SU-DHL-6 (cell line): Measurements from ENCODE around the gene PARS2.

Experiments used
- EZH2phosphoT487 ChIP-seq: fragments of 200-600 bp; sonication (generic), shearing (Covaris generic); conservative IDR thresholded peaks from 2 replicates; pipeline ENCODE4 v1.6.1; 2018; ENCODE audit warnings: mild to moderate bottlenecking, antibody characterized with exemption, low read length, moderate library complexity, mixed read lengths
- TF ChIP-seq, protein P1 (sequence below): fragments of 200-600 bp; sonication (generic); IDR thresholded peaks from one replicate; pipeline ENCODE4 v1.5.1; 2017; ENCODE audit warnings: antibody characterized with exemption, mild to moderate bottlenecking, low read length, moderate library complexity; ENCODE audit not compliant: insufficient read depth, poor library complexity, severe bottlenecking

DNA sequence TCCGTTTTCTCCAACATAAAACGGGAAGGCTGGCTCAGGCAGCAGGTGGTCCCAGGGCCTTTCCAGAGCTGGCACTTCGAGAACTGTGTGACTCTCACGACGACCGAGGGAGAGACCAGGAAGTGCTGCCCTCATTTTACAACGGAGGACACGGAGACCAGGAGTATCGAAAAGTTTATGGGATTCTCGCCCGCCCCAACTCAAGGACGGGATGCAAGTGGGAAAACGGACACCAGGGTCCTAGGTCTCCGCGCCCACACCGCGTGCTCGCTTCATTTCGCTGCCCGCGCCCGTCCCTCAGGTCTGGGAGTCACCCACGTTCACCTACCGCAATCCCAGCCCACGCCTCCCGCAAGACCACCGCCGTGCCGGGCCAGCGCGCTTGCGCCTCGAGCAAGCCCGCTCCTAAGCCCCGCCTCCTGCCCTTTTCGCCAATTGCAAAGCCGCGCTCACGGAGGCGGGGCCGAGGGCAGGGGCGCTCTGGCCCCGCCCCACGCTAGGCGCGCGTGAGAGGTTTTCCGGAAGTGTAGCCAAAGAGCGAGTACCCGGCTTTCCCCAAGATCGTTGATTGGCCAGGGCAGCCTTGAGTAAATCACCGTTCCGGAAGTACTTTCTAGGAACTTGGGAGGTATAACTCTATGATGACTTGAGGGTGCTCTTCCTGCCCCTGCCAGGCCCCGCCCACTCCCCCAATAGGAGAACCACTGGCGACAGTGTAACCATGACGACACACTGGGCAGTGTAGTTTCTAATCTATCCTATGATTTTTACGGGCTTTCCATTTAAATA lies at the start of gene PARS2:
- TF ChIP-seq, protein P1, sequence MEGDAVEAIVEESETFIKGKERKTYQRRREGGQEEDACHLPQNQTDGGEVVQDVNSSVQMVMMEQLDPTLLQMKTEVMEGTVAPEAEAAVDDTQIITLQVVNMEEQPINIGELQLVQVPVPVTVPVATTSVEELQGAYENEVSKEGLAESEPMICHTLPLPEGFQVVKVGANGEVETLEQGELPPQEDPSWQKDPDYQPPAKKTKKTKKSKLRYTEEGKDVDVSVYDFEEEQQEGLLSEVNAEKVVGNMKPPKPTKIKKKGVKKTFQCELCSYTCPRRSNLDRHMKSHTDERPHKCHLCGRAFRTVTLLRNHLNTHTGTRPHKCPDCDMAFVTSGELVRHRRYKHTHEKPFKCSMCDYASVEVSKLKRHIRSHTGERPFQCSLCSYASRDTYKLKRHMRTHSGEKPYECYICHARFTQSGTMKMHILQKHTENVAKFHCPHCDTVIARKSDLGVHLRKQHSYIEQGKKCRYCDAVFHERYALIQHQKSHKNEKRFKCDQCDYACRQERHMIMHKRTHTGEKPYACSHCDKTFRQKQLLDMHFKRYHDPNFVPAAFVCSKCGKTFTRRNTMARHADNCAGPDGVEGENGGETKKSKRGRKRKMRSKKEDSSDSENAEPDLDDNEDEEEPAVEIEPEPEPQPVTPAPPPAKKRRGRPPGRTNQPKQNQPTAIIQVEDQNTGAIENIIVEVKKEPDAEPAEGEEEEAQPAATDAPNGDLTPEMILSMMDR: no peak
- TF ChIP-seq EZH2phosphoT487: no peak
